GM04504 (cell line): ENCODE measurements around the gene CTIF.

ENCODE experiments used
- DNase-seq: peaks from one replicate; pipeline ENCODE4 v3.0.0-alpha.2; 2012; ENCODE audit warnings: low read depth

The CTIF gene

DNA sequence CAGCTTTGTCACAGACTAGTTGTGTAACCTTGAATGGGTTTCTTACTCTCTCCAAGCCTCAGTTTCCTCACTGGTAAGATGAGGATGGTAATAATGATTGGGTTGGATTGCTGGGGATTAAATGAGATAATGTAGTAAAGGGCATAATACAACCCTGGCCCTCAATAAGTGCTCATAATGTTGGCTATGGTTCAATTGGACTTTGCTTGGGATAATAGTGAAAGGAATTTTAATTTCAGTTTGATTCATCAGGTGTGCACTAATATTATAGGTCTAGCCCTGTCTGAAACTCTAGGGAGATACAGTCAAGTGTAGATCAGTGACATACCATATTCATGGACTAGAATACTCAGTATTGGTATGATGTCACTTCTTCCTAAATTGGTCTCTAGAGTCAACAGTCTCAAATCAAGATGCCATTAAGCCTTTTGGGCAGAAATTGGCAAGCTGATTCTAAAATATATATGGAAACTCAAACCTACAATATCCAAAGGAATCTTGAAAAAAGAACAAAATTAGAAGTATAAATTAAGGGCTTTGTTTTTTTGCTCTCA is 250.5 kb downstream of the CTIF start:
- DNase-seq, result no peak

DNA sequence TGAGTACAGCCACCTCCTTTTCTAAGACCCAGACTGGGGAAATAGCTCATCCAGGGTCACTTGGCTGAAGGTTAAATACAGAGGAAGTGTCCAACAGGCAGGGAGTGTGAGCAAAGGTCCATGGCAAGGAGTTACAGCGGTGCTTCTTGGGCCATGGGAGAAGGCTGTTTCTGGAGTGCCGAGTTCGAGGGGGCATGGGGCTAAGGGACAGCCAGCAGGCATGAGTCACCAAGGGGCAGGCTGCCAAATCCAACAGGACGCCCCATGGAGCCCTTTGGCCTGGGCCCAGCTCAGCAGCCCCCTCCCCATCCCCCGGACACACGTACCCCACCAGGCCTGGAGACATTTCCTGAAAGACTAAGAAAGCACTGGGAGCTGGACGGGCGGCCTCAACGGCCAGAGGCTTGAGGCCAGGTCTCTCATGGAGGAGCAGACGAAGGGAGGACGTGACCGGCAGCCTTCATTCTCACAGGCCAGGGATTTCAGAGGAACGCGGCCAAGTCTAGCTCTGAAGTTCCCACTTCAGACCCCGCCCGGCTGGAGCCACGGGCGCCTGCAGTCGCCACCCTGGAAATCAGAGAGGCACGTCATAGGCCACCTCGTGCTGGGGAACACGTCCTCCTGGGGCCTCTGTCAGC is 251.5 kb downstream of the CTIF start:
- no peak for DNase-seq

DNA sequence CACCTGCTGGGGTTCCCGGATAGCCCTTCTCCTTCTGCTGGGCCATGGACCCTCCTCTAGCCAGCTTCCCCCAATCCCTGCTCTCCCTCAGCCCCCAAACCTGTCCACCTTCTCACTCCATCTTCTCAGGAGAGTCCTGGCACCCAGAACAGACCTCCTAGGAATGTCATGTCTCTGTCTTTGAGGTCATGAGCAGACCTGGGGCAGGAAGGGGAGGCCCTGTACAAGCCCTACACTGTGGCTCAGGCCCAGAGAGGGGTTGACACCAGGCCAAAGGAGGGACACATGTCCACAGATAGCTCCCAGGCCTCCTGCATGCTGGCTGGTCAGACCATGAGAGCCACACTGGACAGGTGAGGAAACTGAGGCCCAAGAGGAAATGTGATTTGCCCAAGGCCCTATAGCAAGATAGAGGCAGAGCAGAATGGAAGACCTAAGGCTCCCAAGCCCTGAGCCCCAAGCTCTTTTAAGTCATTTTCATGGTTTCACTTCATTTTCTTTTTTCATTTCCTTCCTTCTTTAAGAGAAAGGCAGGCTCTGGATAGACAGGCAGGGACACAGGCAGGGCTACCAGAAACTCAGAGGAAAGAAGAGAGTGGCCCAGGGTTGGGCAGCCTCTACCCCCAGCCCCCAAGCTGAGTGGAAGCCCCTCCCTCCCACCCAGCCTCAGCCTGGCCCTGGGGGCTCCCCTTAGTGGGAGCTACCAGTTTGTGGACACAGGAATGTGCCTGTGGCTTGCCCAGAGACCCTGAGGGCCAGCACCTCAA is 252.2 kb downstream of the CTIF start:
- DNase-seq, result no peak

DNA sequence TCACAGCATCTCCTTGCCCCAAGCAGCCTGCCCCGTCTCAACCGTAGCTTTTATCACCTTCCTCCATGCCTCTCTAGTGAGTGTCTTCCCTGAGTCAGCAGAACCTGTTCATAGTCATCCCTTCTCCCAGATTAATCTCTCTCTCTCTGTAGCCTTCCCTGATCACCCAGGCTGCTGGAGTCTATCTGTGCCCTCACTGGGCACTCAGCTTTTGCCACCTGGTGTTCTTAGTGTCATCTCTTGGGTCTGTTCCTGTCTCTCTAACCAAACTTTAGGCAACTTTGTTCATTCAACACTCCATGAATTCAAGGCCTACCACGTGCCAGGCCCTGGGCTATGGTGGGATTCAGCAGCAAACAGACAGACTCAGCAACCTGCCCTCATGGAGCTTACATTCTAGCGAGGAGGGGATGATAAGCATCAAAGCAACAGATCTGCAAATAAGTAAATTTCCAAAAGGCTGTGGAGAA is 252.8 kb downstream of the CTIF start:
- no peak for DNase-seq

DNA sequence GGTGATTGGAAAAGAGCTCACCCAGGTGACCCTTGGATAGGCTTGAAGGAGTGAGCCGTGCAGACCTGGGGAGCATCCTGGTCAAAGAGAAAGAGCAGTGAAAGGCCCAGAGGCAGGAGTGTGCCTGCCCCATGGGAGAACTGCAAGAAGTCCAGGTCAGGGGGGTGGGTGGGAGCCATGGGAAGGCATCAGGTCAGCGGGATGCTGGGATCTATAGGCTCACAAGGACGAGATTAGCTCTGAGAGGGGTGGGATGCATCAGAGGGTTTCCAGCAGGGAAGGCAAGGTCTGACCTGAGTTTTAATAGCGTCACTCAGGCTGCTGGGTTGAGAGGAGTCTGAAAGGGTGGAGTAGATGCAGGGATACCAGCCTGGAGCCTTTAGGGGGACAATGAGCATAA is 253.3 kb downstream of the CTIF start:
- no peak for DNase-seq

DNA sequence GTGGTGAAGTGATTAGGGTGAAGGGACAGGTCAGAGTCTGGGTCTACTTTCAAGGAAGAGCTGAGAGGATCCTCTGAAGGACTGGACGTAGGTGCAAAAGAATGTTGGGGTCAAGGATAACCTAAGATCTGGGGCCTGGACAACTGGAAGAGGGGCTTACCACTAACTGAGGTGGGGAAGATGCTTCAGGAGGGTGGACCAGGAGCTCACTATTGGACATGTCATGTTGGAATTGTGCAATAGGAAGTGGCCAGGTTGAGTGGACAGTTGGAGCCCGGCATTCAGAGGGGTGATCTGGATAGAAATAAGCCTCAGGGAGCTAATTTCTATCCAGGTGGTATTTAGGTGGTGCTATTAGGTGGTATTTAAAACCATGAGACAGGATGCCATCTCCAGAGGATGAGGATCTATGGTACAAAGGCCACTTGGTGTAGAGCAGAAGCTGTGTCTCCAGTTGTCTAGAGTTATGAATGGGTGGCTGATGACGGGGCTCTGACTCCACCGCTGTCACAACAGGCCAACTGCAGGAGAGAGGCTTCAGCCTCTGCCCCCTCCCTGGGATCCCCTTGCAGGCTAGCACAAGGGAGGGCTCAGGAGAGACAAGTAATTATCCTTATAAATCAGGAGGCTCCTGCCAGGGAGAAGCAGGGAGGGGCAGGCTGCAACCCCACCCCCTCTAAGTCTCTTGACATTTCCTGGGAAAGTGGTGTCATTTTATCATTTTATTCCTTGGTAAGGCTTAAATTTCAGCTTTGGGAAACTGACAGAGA is 254.0 kb downstream of the CTIF start:
- DNase-seq, result no peak

DNA sequence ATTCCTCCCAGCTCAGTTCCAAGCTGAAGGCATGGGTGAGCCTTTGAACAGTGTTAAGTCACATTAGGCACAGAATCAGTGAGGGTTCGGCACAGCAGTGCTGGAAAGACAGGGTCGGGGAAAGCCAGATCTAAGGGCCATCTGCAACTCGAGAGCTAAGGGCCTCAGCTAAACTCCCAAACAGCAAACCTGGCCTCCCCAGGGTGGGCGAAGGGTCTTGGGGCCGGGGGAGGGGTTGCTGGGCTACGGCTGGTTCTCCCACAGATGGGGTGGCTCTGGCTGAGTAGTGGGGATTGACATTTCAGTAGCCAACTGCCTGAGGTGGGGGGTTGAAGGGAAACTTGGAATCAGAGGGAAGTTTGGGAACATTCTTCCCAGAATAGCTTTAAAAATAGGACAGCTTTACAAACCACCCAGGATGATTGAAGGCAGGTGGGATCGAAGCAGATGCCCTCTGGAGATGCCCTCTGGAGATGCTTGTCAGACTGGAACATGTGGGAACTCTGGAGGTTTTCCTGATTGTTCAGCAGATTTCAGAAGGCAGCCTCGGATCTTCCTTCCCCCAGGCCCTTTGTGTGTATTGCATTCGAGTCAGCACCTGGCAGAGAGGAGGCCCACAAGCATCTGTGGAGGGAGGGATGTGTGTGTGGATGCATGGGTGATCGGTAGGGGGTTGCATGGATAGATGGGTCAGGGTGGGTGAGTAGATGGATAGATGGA is 255.6 kb downstream of the CTIF start:
- no peak for DNase-seq

DNA sequence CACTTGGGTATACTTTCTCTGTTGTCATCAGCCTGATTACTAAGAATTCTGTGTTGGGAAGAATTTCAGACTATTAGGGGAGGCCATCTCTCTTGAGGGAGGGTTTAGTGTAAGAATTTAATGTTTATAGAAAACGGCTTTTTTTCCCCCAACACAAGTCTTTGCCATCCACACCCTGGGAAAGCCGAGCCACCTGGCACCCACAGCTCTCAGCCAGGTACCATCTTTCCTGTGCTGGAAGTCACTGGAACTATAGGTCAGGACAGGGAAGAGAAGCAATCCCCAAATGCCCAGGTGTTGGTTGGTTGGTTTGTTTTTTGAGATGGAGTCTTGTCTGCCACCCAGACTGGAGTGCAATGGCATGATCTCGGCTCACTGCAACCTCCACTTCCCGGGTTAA is 256.9 kb downstream of the CTIF start:
- DNase-seq, result no peak

DNA sequence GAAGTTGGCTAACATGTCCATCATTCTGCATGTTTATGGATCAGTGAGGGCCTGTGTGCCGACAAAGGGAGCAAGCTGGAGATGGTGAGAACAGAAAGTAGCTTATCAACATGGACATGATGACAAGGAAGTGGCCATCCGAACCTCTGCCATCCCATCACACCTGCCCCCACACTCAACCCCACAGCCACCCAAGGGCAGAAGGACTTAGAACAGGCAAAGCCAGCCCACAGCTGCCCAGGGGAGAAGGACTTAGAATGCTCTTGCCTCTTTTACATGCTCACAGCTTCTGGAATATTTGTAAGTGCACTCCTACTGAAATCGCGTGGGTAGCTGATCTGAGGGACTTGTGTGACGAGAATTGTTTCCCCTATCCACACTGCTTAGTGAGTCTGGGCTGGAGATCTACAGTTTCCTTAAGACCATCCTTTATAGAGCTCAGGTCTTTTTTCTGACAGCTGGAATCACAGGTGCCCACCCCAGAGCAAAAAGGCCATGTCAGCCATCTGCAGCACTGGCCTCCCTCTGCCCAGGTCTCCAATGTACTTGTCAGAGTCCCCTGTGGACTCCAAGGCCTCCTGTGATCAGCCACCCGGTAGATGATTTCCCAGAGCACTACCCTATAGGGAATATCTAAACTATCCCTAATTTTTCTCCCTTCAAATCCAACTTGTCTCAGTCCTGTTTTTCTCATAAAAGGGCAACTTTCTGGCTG is 257.8 kb downstream of the CTIF start:
- DNase-seq, result no peak

DNA sequence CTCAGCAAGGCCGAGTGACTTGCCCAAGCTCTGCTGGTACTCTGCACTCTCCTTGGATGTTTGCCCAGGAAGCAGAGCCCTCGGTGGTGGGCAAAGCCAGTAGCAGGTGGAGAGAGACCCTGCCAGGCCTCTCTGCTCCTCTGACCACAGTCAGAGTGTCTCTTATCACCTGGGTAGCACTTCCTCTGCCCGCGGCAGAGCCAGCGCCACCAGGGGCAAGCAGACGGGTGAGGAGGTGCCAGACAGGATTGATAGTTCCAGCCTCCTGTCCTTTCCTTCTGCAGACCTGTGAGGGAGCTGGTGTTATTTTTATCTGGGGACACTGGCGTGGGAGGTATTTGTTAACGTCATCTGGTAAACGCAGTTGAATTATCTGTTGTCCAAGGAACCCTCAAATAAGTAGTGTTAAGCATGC is 259.0 kb downstream of the CTIF start:
- DNase-seq, result no peak

DNA sequence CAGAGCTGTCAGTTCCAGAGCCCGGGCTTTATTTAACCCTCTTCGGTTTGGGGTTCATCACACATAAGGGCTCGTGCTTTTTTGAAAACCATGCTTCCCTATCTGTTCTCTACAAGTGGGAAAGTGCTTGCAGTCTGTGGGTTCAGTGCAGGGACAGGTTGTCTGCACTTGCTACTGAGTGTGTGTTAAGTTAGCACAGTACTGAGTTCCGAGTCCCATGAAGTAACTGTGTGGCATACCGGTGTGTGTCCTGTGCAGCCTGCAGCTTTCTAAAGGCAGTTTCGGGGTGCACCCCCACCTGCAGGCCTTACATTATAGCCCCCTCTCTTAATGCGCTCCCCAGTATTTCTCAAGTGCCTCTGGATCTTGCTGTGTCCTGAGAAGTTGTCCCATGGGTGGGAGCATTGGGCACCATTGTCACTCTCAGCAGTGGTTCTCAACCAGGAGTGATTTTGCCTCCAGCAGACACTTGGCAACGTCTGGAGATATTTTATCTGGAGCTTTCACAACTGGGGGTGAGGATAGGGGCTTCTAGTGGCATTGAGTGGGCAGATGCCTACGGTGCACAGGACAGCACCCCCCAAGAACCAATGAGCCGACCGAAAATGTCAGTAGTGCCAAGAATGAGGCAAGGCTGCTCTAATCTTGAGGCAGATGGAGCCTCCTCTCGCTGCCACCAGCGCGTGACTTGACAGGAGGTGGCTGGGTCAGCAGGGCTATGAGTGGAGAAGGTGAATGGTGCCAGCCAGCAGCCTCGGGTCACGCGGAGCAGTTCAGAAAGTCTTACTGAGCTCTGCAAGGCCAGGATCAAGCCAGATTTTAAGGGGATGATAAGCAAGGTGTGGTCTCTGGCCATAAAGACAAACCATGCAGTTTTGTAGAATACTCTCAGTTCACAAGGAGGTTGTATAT is 259.8 kb downstream of the CTIF start:
- no peak for DNase-seq

DNA sequence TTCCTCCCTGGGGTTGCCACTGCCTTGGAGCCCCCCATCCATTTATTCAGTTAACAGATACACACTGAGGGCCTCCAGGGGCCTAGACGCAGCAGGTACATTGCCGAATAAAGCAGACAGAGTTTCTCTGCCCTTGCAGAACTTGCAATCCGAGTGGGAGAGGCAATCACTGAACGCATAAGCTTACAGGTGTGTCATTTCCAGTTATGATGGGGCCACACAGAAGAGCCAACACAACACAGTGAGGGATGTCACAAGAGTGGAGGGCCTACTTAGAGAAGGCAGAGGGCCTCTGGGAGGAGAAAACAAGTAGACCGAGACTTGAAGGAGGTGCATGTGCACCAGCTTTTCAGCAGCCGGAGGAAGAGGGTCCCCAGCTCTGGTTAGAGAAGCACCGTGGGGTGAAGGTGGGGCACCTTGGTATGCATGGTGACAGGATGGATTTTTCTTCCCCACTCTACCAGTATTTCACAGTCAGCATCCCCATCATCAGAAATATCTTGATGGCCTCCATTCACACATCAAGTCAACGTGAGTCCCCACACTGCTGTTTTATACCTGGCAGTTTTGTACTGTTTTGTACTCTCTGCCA is 261.0 kb downstream of the CTIF start:
- no peak for DNase-seq

DNA sequence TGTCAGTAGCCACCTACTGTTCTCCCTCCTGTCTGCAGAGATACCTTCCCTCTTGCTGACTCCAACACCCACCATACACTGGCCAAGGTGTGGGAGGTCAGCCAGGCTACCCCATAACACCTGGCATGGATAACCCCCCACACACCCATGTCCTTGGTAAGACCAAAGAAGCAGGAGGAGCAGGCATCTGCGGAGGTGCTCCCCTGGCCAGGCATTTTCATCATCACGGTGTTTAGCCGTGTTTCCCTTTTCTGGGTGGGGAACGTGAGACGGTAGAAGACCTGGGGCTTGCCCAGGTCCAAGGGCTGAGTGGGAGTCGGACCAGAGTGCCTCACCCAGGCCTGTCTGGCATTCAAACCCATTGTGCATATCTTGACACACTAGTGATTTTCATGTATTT is 261.6 kb downstream of the CTIF start:
- DNase-seq, result no peak

DNA sequence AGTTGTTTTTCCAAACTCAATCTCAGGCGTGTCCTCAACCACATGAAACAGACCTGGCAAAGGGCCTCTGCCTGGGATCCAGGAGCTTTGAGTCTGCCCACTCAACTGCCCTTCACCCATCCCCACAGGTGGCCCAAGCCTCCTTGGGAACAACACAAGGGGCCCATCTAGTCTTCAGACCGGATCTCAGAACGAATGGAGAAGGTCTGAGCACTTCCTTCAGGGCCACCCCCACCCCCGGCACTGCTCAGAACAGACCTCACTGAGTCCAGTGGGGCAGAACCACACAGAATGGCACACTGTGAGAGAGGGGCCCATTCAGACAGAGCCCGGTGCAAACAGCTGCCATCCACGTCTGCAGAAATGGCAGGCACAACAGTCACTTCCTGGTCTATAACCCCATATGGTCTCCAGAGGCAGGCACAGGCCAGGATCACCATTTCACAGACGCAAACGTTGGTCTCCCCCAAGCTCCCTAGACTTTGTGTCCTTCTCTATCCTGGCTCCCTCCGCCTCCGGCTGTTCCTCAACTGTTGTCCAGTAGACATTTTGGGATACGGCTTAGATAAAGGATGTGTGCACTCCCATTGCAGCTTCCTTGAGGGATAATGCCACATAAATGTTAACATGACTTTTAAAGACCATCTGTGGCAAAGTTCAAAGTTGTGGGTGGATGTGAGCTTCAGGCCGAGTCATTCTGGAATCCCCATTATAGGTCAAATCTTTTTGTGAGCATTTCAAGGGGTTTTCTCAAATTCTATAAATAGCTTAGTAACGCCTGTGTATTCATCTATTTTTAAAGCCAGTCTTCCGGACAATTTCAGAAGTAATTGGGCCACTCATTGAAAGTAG is 262.3 kb downstream of the CTIF start:
- no peak for DNase-seq

DNA sequence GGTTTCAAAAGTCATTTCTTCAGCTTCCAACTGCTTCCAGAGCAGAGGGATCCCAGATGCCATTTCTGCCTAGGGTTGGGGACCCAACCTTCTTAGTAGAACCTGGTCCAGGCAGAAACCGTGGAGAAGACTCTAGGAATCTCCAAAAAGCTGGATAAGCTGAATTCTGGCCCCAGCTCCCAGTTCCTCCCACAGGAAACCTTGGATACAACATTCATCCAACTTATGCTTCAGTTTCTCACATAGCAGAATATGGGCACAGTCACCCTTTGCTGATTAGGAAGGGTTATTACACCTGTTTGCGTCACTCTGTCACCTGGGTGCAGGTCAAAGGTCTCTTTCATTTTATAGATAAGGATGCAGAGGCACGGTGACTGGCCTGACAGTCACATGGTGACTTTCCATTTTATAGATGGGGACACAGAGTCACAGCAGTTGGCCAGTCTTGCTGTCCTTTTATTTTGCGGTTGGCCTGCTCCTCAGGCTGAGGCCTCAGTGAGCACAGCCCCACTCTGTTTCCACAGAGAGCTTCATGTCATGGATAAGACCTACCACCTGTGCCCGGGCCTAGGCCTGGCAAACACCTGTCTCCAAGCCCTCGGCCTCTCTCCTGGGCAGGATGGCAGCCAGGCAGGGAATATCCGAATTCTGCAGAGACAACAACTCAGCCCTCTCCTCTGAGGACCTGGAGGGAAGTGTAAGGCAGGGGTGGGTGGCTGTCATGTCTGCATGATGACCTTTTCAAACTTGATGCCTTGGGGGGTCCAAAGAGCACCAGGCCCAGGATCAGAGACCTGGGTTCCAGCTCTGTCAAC is 263.1 kb downstream of the CTIF start:
- no peak for DNase-seq

DNA sequence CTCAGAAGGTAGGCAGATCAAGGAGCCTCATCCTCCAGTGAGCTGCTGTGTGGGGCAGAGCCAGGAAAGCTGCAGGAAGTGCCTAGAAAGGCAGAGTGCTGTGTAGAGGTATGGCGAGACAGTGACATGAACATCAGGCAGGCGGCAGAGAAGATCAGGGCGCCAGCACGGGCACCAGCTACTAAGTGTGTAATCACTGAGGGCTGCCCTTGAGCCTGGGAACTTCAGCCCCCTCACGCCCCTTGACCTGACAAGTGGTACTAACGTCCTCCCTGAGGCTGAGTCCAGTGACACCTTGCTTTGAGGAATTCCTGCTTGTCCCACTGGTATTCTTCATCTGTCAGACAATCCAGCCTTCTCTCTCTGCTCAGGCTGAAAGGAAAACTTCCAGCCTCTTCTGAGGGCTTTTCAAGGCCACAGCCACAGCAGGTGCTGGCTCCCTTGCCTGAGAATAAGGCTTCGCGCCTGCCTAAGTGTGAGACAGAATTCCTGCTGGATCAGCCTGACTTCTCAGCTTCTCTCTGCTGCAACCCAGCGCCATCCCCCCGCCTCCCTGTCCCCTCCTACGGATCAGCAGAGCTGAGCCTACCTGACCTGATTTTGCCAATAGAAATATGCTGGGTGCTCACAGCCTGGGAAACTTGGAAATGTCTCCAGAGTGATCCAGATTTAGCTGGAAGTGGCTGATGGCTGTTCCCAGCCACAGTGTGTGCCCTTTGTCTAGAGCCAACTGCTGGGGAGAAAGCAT is 263.9 kb downstream of the CTIF start:
- DNase-seq, result no peak

DNA sequence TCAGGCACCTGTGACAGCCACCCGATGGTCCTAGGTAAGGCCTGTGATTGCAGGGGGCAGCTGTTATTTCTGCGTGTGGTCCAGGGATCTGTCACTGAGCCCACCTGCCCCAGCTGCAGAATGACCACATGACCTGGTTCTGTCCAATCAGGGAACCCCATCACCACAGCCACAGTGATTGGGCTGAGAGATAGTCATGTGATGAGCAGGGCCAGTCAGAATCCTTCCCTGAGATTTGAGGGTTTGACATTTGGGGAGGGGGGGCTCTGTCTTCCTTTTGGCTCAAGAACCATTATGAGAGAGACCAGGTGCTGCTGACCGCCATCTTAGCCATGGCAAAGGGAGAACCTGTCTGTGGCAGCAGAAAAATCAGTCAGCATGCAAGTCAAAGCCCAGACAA is 264.7 kb downstream of the CTIF start:
- DNase-seq, result no peak
